Thymus (tissue), 11 donors: ENCODE results near the gene UNC80. TPM values are rescaled to one million over a fixed set of nuclear protein-coding genes. Genes with fewer than 3 reads are reported as not detected.

ENCODE experiments used
- DNase-seq, 9 donors: peaks; one replicate each; pipeline ENCODE4 v3.0.0-alpha.2; 2013; ENCODE audit warnings: low spot score in 9 of 9, low read depth in 6 of 9, missing footprints in 1 of 9
- H3K27ac ChIP-seq, 2 donors: one replicate each; pipeline ENCODE4 v1.5.1; 2013; ENCODE audit warnings: control low read depth in 1 of 2, low read depth in 1 of 2, low read length in 1 of 2, mild to moderate bottlenecking in 1 of 2, moderate library complexity in 1 of 2
- H3K27me3 ChIP-seq, 2 donors: one replicate each; pipeline ENCODE4 v1.5.1; 2013; ENCODE audit warnings: low read length in 1 of 2; ENCODE audit not compliant: control insufficient read depth in 2 of 2, insufficient read depth in 1 of 2
- H3K36me3 ChIP-seq, 2 donors: one replicate each; pipeline ENCODE4 v1.5.1; 2013; ENCODE audit warnings: low read length in 1 of 2, mild to moderate bottlenecking in 1 of 2, moderate library complexity in 1 of 2; ENCODE audit not compliant: control insufficient read depth in 2 of 2, insufficient read depth in 2 of 2
- H3K4me1 ChIP-seq, 2 donors: one replicate each; pipeline ENCODE4 v1.5.1; 2013; ENCODE audit warnings: low read length in 2 of 2; ENCODE audit not compliant: control insufficient read depth in 2 of 2, insufficient read depth in 2 of 2
- H3K4me3 ChIP-seq, 2 donors: one replicate each; pipeline ENCODE4 v1.5.1; 2013; ENCODE audit warnings: low read length in 2 of 2, control low read depth in 1 of 2, mild to moderate bottlenecking in 1 of 2
- H3K9me3 ChIP-seq, 2 donors: one replicate each; pipeline ENCODE4 v1.5.1; 2013; ENCODE audit warnings: low read length in 1 of 2, mild to moderate bottlenecking in 1 of 2; ENCODE audit not compliant: control insufficient read depth in 2 of 2, insufficient read depth in 1 of 2
- WGBS: extraction: QIAGEN DNeasy Blood & Tissue Kit; methylation state at CpG from one replicate; pipeline ENCODE4 v1.1.7; 2013; 5-methylcytosine and 5-hydroxymethylcytosine counted together
- polyA plus RNA-seq: library from polyadenylated mRNA; stranded (reverse); fragments of 200-250 nt; gene quantifications from one replicate; pipeline ENCODE4 v1.2.3, GENCODE V29; 2013
- total RNA-seq: library from RNA; stranded (reverse); fragments of 120-200 nt; gene quantifications from one replicate; pipeline ENCODE4 v1.2.4, GENCODE V29; 2013
- donor health status: healthy.

Gene UNC80
- total and polyA plus RNA-seq, 2 donors: 0.38 to 0.62 TPM

GRCh38 chr2:209762563-209762962, 9.1 kb upstream of the UNC80 start:
- Histone ChIP-seq H3K9me3 (no peaks in the 10 kb centered on the region), H3K36me3 (no peaks in the 10 kb centered on the region), H3K27ac (no peak overlapping the region), H3K4me3 (no peak overlapping the region), H3K27me3 (no peaks in the 10 kb centered on the region), H3K4me1 (no peaks in the 10 kb centered on the region)
- no peak for DNase-seq

- Histone ChIP-seq H3K4me3 (no peak overlapping the region), H3K27me3 (no peaks in the 10 kb centered on the region), H3K4me1 (no peaks in the 10 kb centered on the region), H3K27ac (no peak overlapping the region), H3K9me3 (no peaks in the 10 kb centered on the region), H3K36me3 (no peaks in the 10 kb centered on the region)
- WGBS: 81% methylated on average over 3 of the region's 3 CpGs
- no peak for DNase-seq
Observed at GRCh38 chr2:209763106-209763505, 8.5 kb upstream of the UNC80 start.

GRCh38 chr2:209766613-209767012, 5.0 kb upstream of the UNC80 start:
- DNase-seq: no peak
- Histone ChIP-seq H3K9me3 (peaks cover 0 to 2% of the 10 kb centered on the region in 2 donors), H3K4me3 (no peak overlapping the region), H3K36me3 (no peaks in the 10 kb centered on the region), H3K27me3 (peaks cover under 1 to 13% of the 10 kb centered on the region in 2 donors), H3K27ac (no peak overlapping the region), H3K4me1 (no peaks in the 10 kb centered on the region)
- 85% methylated on average over 1 of the region's 1 CpG for WGBS

- Histone ChIP-seq H3K4me1 (no peaks in the 10 kb centered on the region), H3K4me3 (no peak overlapping the region), H3K9me3 (peaks cover 0 to 2% of the 10 kb centered on the region in 2 donors), H3K36me3 (no peaks in the 10 kb centered on the region), H3K27me3 (peaks cover 7 to 20% of the 10 kb centered on the region in 2 donors), H3K27ac (no peak overlapping the region)
- no peak for DNase-seq
- WGBS: 65% methylated on average over 2 of the region's 2 CpGs
Observed at GRCh38 chr2:209767316-209767715, 4.3 kb upstream of the UNC80 start.

- H3K27me3 ChIP-seq: peaks cover 15 to 32% of the 10 kb centered on the region in 2 donors
- DNase-seq: no peak
- no peaks in the 10 kb centered on the region for H3K4me1 ChIP-seq
- H3K4me3 ChIP-seq: no peak overlapping the region
- H3K36me3 ChIP-seq: no peaks in the 10 kb centered on the region
- no peak overlapping the region for H3K27ac ChIP-seq
- peaks cover 0 to 2% of the 10 kb centered on the region in 2 donors for H3K9me3 ChIP-seq
Observed at GRCh38 chr2:209768557-209768956, 3.1 kb upstream of the UNC80 start.

GRCh38 chr2:209772290-209772685, 656 bp downstream of the UNC80 start:
- Histone ChIP-seq H3K4me1 (no peaks in the 10 kb centered on the region), H3K27ac (no peak overlapping the region), H3K36me3 (no peaks in the 10 kb centered on the region), H3K4me3 (no peak overlapping the region), H3K27me3 (peaks cover 15 to 33% of the 10 kb centered on the region in 2 donors), H3K9me3 (peaks cover 0 to 2% of the 10 kb centered on the region in 2 donors)
- no peak for DNase-seq
- WGBS: 18% methylated on average over 8 of the region's 8 CpGs

GRCh38 chr2:209773377-209773776, 1.7 kb downstream of the UNC80 start:
- no peak overlapping the region for H3K27ac ChIP-seq
- no peak for DNase-seq
- no peak overlapping the region for H3K4me3 ChIP-seq
- WGBS: 25% methylated on average over 3 of the region's 3 CpGs
- H3K4me1 ChIP-seq: no peaks in the 10 kb centered on the region
- no peaks in the 10 kb centered on the region for H3K36me3 ChIP-seq
- H3K9me3 ChIP-seq: peaks cover 0 to 2% of the 10 kb centered on the region in 2 donors
- peaks cover 15 to 33% of the 10 kb centered on the region in 2 donors for H3K27me3 ChIP-seq

GRCh38 chr2:209787416-209787815, 15.8 kb downstream of the UNC80 start:
- Histone ChIP-seq H3K4me3 (no peak overlapping the region), H3K27me3 (no peaks in the 10 kb centered on the region), H3K9me3 (no peaks in the 10 kb centered on the region), H3K4me1 (no peaks in the 10 kb centered on the region), H3K27ac (no peak overlapping the region), H3K36me3 (no peaks in the 10 kb centered on the region)
- WGBS: 97% methylated on average over 5 of the region's 5 CpGs
- DNase-seq: no peak

- H3K27me3 ChIP-seq: no peaks in the 10 kb centered on the region
- no peak overlapping the region for H3K4me3 ChIP-seq
- no peak for DNase-seq
- H3K36me3 ChIP-seq: no peaks in the 10 kb centered on the region
- 84% methylated on average over 1 of the region's 1 CpG for WGBS
- H3K27ac ChIP-seq: no peak overlapping the region
- H3K9me3 ChIP-seq: no peaks in the 10 kb centered on the region
- no peaks in the 10 kb centered on the region for H3K4me1 ChIP-seq
Observed at GRCh38 chr2:209788925-209789324, 17.3 kb downstream of the UNC80 start.
